ENCODE data around the gene DDX6.

DNA sequence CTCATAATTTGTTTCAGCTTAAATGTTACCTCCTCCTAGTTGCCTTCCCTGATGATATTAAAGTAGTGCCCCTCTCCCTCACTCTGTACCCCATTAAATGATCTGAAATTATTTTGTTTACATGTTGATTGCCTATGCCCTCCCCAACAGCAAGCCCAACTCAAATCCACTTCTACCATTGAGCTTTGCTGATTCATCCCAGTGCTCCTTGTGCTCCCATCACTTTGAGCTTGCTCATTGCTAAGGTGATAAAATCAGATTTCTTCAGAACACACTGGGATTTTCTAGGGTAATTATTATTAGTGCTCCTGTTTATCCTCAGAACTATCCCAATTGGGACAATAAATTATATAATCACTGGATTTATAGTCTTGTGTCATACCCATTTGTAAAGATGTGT is 8.4 kb upstream of the DDX6 start:
- no peak for TF ChIP-seq POLR2AphosphoS5 (IDR thresholded peaks at IDR 0.05; ENCODE audit: low read depth, low read length)
- TF ChIP-seq POLR2A (IDR thresholded peaks at IDR 0.05; ENCODE audit: low read depth, low read length), result no peak
- no peak for TF ChIP-seq TAF1 (IDR thresholded peaks at IDR 0.05; ENCODE audit: borderline replicate concordance, low read depth, low read length)
